K562 (cell line): ENCODE data around the gene GSTM5. TPM values are rescaled to one million over a fixed set of nuclear protein-coding genes. Genes with fewer than 3 reads are reported as not detected.

Experiments
- BRCA1 ChIP-seq, 2 experiments: fragments of 450-650 bp in 1 of 2; sonication (generic) in 1 of 2; formaldehyde crosslinking in 1 of 2; IDR thresholded peaks; 2 replicates each; pipeline versions ENCODE4 v1.5.0 to v1.6.1; 2017 to 2020; ENCODE audit warnings: mild to moderate bottlenecking in 1 of 2, missing genetic modification reagents in 1 of 2
- E2F6 ChIP-seq, 2 experiments: IDR thresholded peaks; 2 replicates each; pipeline ENCODE4 v1.6.1; 2011; ENCODE audit warnings: borderline replicate concordance in 1 of 2, control low read depth in 1 of 2, low read depth in 1 of 2, low read length in 1 of 2, mild to moderate bottlenecking in 1 of 2, mixed read lengths in 1 of 2, moderate library complexity in 1 of 2; ENCODE audit not compliant: insufficient read depth in 1 of 2, insufficient read length in 1 of 2, poor library complexity in 1 of 2, severe bottlenecking in 1 of 2; ENCODE audit errors: extremely low read depth in 1 of 2
- GTF2A2 ChIP-seq: IDR thresholded peaks from 2 replicates; pipeline ENCODE4 v1.6.1; 2016; ENCODE audit warnings: mild to moderate bottlenecking, missing genetic modification characterization, missing compliant biosample characterization
- HNRNPH1 ChIP-seq: fragments of 200-400 bp; formaldehyde crosslinking; optimal IDR thresholded peaks from 2 replicates; pipeline ENCODE3; 2017; ENCODE audit warnings: low read depth, mild to moderate bottlenecking, low read length, moderate library complexity
- HNRNPLL ChIP-seq: fragments of 200-400 bp; formaldehyde crosslinking; IDR thresholded peaks from 2 replicates; pipeline ENCODE4 v1.6.1; 2017; ENCODE audit warnings: low read length, low read depth, mild to moderate bottlenecking; ENCODE audit not compliant: poor library complexity, severe bottlenecking
- ILF3 ChIP-seq: fragments of 450-650 bp; IDR thresholded peaks from 2 replicates; pipeline ENCODE4 v1.6.1; 2018; ENCODE audit warnings: antibody characterized with exemption, mild to moderate bottlenecking, moderate library complexity, borderline replicate concordance
- KDM4B ChIP-seq, 2 experiments: fragments of 450-650 bp in 1 of 2; sonication (generic) in 1 of 2; IDR thresholded peaks; 2 replicates each; pipeline ENCODE4 v1.6.1; 2016 to 2017; ENCODE audit warnings: borderline replicate concordance in 2 of 2, antibody characterized with exemption in 1 of 2, low read depth in 1 of 2, mild to moderate bottlenecking in 1 of 2
- POLR2B ChIP-seq: fragments of 450-650 bp; IDR thresholded peaks from 2 replicates; pipeline ENCODE4 v1.6.1; 2018; ENCODE audit warnings: low read depth; ENCODE audit not compliant: partially characterized antibody
- POLR3A ChIP-seq: IDR thresholded peaks from 2 replicates; pipeline ENCODE4 v1.6.1; 2011; ENCODE audit warnings: borderline replicate concordance, mild to moderate bottlenecking, moderate library complexity; ENCODE audit not compliant: insufficient read length, insufficient read depth; ENCODE audit errors: extremely low read depth
- PRPF4 ChIP-seq: fragments of 200-400 bp; formaldehyde crosslinking; IDR thresholded peaks from one replicate; pipeline ENCODE4 v1.6.1; 2017; ENCODE audit warnings: low read length, low read depth, mild to moderate bottlenecking; ENCODE audit not compliant: insufficient read depth, poor library complexity, severe bottlenecking
- PYGO2 ChIP-seq: fragments of 450-650 bp; IDR thresholded peaks from 2 replicates; pipeline ENCODE4 v1.6.1; 2016; ENCODE audit warnings: mild to moderate bottlenecking, missing genetic modification characterization, moderate library complexity, missing compliant biosample characterization
- SOX6 ChIP-seq: fragments of 450-650 bp; IDR thresholded peaks from 2 replicates; pipeline ENCODE4 v1.6.1; 2014; ENCODE audit warnings: mild to moderate bottlenecking
- TAF1 ChIP-seq: IDR thresholded peaks from 2 replicates; pipeline ENCODE4 v1.6.1; 2011; ENCODE audit warnings: mild to moderate bottlenecking, low read length, moderate library complexity; ENCODE audit not compliant: insufficient read depth, control insufficient read depth, severe bottlenecking; ENCODE audit errors: extremely low read depth
- TEAD1 ChIP-seq, 2 experiments: fragments of 450-650 bp in 1 of 2; sonication (generic) in 1 of 2; formaldehyde crosslinking; IDR thresholded peaks; 2 replicates each; pipeline versions ENCODE4 v1.4.0 to v1.8.0; 2020 to 2022; ENCODE audit warnings: mild to moderate bottlenecking in 2 of 2, missing genetic modification reagents in 1 of 2
- TFAM ChIP-seq: fragments of 250-450 bp; sonication (Bioruptor Pico); conservative IDR thresholded peaks from 2 replicates; pipeline ENCODE4 v1.5.0; 2021; ENCODE audit warnings: mild to moderate bottlenecking, moderate library complexity
- TOE1 ChIP-seq, 2 experiments: fragments of 450-650 bp in 1 of 2; sonication (generic) in 1 of 2; formaldehyde crosslinking in 1 of 2; IDR thresholded peaks; 2 replicates each; pipeline versions ENCODE4 v1.7.1 to v1.8.0; 2016 to 2022; ENCODE audit warnings: borderline replicate concordance in 2 of 2, mild to moderate bottlenecking in 2 of 2, antibody characterized with exemption in 1 of 2, inconsistent platforms in 1 of 2, low read depth in 1 of 2, missing genetic modification reagents in 1 of 2, moderate library complexity in 1 of 2
- WHSC1 ChIP-seq: IDR thresholded peaks from one replicate; pipeline ENCODE4 v1.6.1; 2012; ENCODE audit warnings: low read length, control low read depth, inconsistent platforms
- YY1 ChIP-seq, 3 experiments: IDR thresholded peaks; 2 replicates each; pipeline ENCODE4 v1.6.1; 2011; ENCODE audit warnings: low read length in 2 of 3, mild to moderate bottlenecking in 2 of 3, moderate library complexity in 2 of 3, borderline replicate concordance in 1 of 3, control low read depth in 1 of 3, low read depth in 1 of 3; ENCODE audit not compliant: insufficient read depth in 3 of 3, insufficient replicate concordance in 2 of 3, control insufficient read depth in 1 of 3, insufficient read length in 1 of 3; ENCODE audit errors: extremely low read depth in 1 of 3
- ZNF589 ChIP-seq: fragments of 200-800 bp; sonication (Bioruptor generic); IDR thresholded peaks from 2 replicates; pipeline ENCODE4 v1.6.1; 2016; ENCODE audit warnings: low read depth, missing genetic modification characterization, missing compliant biosample characterization
- ZNF695 ChIP-seq: fragments of 450-650 bp; formaldehyde crosslinking; IDR thresholded peaks from 2 replicates; pipeline ENCODE4 v1.4.0; 2020; ENCODE audit warnings: mild to moderate bottlenecking, moderate library complexity
- polyA plus RNA-seq, 8 experiments: library from polyadenylated mRNA; depleted of rRNA in 4 of 8; stranded (reverse) in 5 of 8; unstranded in 3 of 8; fragments of >200 nt; fragmentation: Nextera tagmentation in 2 of 8; fragmentation: Illumina TruSeq in 1 of 8; extraction: Ambion mirVana in 2 of 8; extraction: Trizol in 1 of 8; gene quantifications; 2 replicates each; pipeline versions ENCODE4 v1.2.1 to v1.2.3, GENCODE V29; 2011 to 2014; ENCODE audit warnings: inconsistent platforms in 1 of 8, missing spikeins in 1 of 8
- total RNA-seq, 7 experiments: library from RNA; depleted of rRNA in 6 of 7; stranded (reverse); fragments of >200 nt in 6 of 7; fragmentation: Illumina TruSeq in 2 of 7; extraction: Trizol in 2 of 7; gene quantifications; 2 replicates each; pipeline versions ENCODE4 v1.2.1 to v1.2.3, GENCODE V29; 2011 to 2021; ENCODE audit warnings: low replicate concordance in 1 of 7
- TF ChIP-seq, protein P1 (sequence below): fragments of 450-650 bp; formaldehyde crosslinking; IDR thresholded peaks from 2 replicates; pipeline ENCODE4 v1.4.0; 2020; ENCODE audit warnings: mild to moderate bottlenecking, mixed read lengths

The GSTM5 gene
- total and polyA plus RNA-seq, 9 of the 15 experiments (the other 6 are each of a cell fraction or from before 2014, with no cell fraction given) = not detected

GRCh38 chr1:109667452-109668122 is 44.5 kb upstream of the GSTM5 start, which contains the start of gene GSTM2 (continued):
- TF ChIP-seq HNRNPLL (peak; percentile 20), GTF2A2 (tag) (no peak), POLR3A (peak; percentile 39), TOE1 (IDR thresholded peaks at IDR 0.05; ENCODE audit: borderline replicate concordance) (no peak), TOE1 (CRISPR knock-in tag; IDR thresholded peaks at IDR 0.05; ENCODE audit: borderline replicate concordance, low read depth) (no peak), SOX6 (no peak), PYGO2 (tag) (no peak), ZNF589 (CRISPR knock-in tag) (no peak), WHSC1 (no peak), HNRNPH1 (no peak), TFAM (CRISPR knock-in tag) (no peak), E2F6 (IDR thresholded peaks at IDR 0.05; ENCODE audit: borderline replicate concordance in 1 of 2, extremely low read depth in 1 of 2, insufficient read depth in 1 of 2, insufficient read length in 1 of 2, low read depth in 1 of 2, low read length in 1 of 2, poor library complexity in 1 of 2, severe bottlenecking in 1 of 2) (no peak), ZNF695 (CRISPR knock-in tag) (no peak), ILF3 (no peak), TEAD1 (CRISPR knock-in tag; IDR thresholded peaks at IDR 0.05) (no peak), POLR2B (no peak), PRPF4 (no peak), KDM4B (IDR thresholded peaks at IDR 0.05; ENCODE audit: borderline replicate concordance in 2 of 2, low read depth in 1 of 2) (no peak), TAF1 (no peak), YY1 (IDR thresholded peaks at IDR 0.05; ENCODE audit: borderline replicate concordance in 1 of 3, control insufficient read depth in 1 of 3, extremely low read depth in 1 of 3, insufficient read depth in 3 of 3, insufficient read length in 1 of 3, insufficient replicate concordance in 2 of 3, low read depth in 1 of 3, low read length in 2 of 3) (peak in 1 of 3 experiments; percentile 6), BRCA1 (IDR thresholded peaks at IDR 0.05) (no peak), BRCA1 (CRISPR knock-in tag; IDR thresholded peaks at IDR 0.05) (no peak)
- TF ChIP-seq, protein P1, sequence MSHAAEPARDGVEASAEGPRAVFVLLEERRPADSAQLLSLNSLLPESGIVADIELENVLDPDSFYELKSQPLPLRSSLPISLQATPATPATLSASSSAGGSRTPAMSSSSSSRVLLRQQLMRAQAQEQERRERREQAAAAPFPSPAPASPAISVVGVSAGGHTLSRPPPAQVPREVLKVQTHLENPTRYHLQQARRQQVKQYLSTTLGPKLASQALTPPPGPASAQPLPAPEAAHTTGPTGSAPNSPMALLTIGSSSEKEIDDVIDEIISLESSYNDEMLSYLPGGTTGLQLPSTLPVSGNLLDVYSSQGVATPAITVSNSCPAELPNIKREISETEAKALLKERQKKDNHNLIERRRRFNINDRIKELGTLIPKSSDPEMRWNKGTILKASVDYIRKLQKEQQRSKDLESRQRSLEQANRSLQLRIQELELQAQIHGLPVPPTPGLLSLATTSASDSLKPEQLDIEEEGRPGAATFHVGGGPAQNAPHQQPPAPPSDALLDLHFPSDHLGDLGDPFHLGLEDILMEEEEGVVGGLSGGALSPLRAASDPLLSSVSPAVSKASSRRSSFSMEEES = no peak
